HepG2 (cell line): Measurements from ENCODE around the gene RRAS. TPM values are rescaled to one million over a fixed set of nuclear protein-coding genes. Genes with fewer than 3 reads are reported as not detected.

Source experiments
- ATAC-seq: fragments of 200-7000 bp; cut with Tn5 transposase; 3 replicates; pipeline ENCODE4 v1.9.1; 2020; ENCODE audit warnings: mild to moderate bottlenecking, moderate library complexity
- BruUV-seq: library from RNA; stranded (reverse); fragments of 400-500 nt; replicated peaks from 2 replicates; lab custom pipeline; 2021; lab: Mats Ljungman, UMichigan
- CTCF ChIA-PET: fragments of 300-600 bp; formaldehyde crosslinking; extraction: SDS; loops from one replicate; lab custom pipeline; 2021; ENCODE audit warnings: low total read pairs, inconsistent platforms, low intra/inter-chr PET ratio; lab: Yijun Ruan, JAX
- POLR2A ChIA-PET: fragments of 350-600 bp; sonication (Branson Sonifier 250); formaldehyde crosslinking; loops from one replicate; lab custom pipeline; 2020; ENCODE audit warnings: antibody characterized with exemption, inconsistent platforms; lab: Yijun Ruan, JAX
- DNase-seq: peaks from one replicate; pipeline ENCODE4 v3.0.0-alpha.2; 2015; ENCODE audit warnings: low spot score
- FAIRE-seq: peaks from 3 replicates; lab custom pipeline; 2011; peaks lifted over from hg19 to GRCh38; lab: Jason Lieb, UNC
- H2AFZ ChIP-seq: one replicate; pipeline ENCODE4 v1.6.1; 2011; ENCODE audit warnings: low read length, inconsistent platforms
- H3K27ac ChIP-seq: fragments of 300-600 bp; 3 replicates; pipeline ENCODE4 v1.8.0; 2011; ENCODE audit warnings: mixed run types, mild to moderate bottlenecking, mixed read lengths, low read length, inconsistent platforms; ENCODE audit not compliant: insufficient read depth; ENCODE audit errors: extremely low read length
- H3K27me3 ChIP-seq, 2 experiments: fragments of 200-600 bp in 1 of 2; 2 replicates in 1 of 2; 3 replicates in 1 of 2; pipeline versions ENCODE4 v1.6.0 to v1.8.0; 2011; ENCODE audit warnings: low read length in 2 of 2, mild to moderate bottlenecking in 2 of 2, moderate library complexity in 2 of 2, inconsistent platforms in 1 of 2; ENCODE audit not compliant: insufficient read depth in 2 of 2, control insufficient read depth in 1 of 2
- H3K36me3 ChIP-seq, 2 experiments: fragments of 200-600 bp in 1 of 2; replicated peaks in 1 of 2; 2 replicates in 1 of 2; 3 replicates in 1 of 2; pipeline versions ENCODE4 v1.5.1 to v1.8.0; 2011; ENCODE audit warnings: low read length in 2 of 2, inconsistent platforms in 1 of 2; ENCODE audit not compliant: insufficient read depth in 2 of 2, control insufficient read depth in 1 of 2
- H3K4me1 ChIP-seq: 2 replicates; pipeline ENCODE4 v1.5.1; 2012; ENCODE audit warnings: low read length, inconsistent platforms; ENCODE audit not compliant: insufficient read depth
- H3K4me2 ChIP-seq: 2 replicates; pipeline ENCODE4 v1.6.0; 2011; ENCODE audit warnings: low read depth, low read length, inconsistent platforms
- H3K4me3 ChIP-seq, 3 experiments: fragments of 200-600 bp in 1 of 3; sonication (generic), shearing (Covaris generic) in 1 of 3; replicated peaks in 1 of 3; 2 replicates each; pipeline ENCODE4 v1.5.1; 2011 to 2016; ENCODE audit warnings: low read length in 3 of 3, inconsistent platforms in 2 of 3, low read depth in 2 of 3, mild to moderate bottlenecking in 2 of 3, control low read depth in 1 of 3, mixed read lengths in 1 of 3; ENCODE audit not compliant: insufficient read depth in 1 of 3
- H3K79me2 ChIP-seq: one replicate; pipeline ENCODE4 v1.6.1; 2011; ENCODE audit warnings: low read length, inconsistent platforms; ENCODE audit not compliant: insufficient read depth
- H3K9ac ChIP-seq: 2 replicates; pipeline ENCODE4 v1.6.0; 2011; ENCODE audit warnings: mild to moderate bottlenecking, low read depth, low read length, inconsistent platforms; ENCODE audit not compliant: insufficient read depth
- H3K9me3 ChIP-seq: 2 replicates; pipeline ENCODE4 v1.5.1; 2012; ENCODE audit warnings: mild to moderate bottlenecking, low read length
- H4K20me1 ChIP-seq: 2 replicates; pipeline ENCODE4 v1.6.0; 2011; ENCODE audit warnings: inconsistent platforms, mild to moderate bottlenecking, low read length, moderate library complexity; ENCODE audit not compliant: insufficient read depth
- AGO2 ChIP-seq: fragments of 200-400 bp; formaldehyde crosslinking; optimal IDR thresholded peaks from 2 replicates; pipeline ENCODE3; 2017; ENCODE audit warnings: mild to moderate bottlenecking, low read depth, low read length, moderate library complexity
- DPF2 ChIP-seq: sonication (generic); formaldehyde crosslinking; IDR thresholded peaks from 2 replicates; pipeline ENCODE4 v1.4.0; 2020; ENCODE audit warnings: mild to moderate bottlenecking, low read depth, missing genetic modification reagents, borderline replicate concordance
- GABPB1 ChIP-seq: IDR thresholded peaks from 2 replicates; pipeline ENCODE4 v1.6.1; 2016; ENCODE audit warnings: mild to moderate bottlenecking, missing genetic modification reagents, moderate library complexity, missing compliant biosample characterization
- KMT2A ChIP-seq: sonication (generic); formaldehyde crosslinking; IDR thresholded peaks from 2 replicates; pipeline ENCODE4 v1.4.0; 2020; ENCODE audit warnings: missing genetic modification reagents
- POLR2G ChIP-seq: fragments of 200-400 bp; formaldehyde crosslinking; IDR thresholded peaks from 2 replicates; pipeline ENCODE4 v1.6.1; 2018; ENCODE audit warnings: mild to moderate bottlenecking, low read depth, low read length, moderate library complexity
- SRY ChIP-seq: sonication (generic); formaldehyde crosslinking; IDR thresholded peaks from 2 replicates; pipeline ENCODE4 v1.8.0; 2022; ENCODE audit warnings: mild to moderate bottlenecking, missing genetic modification reagents
- USF2 ChIP-seq, 2 experiments: sonication (generic) in 1 of 2; formaldehyde crosslinking in 1 of 2; IDR thresholded peaks; 2 replicates each; pipeline versions ENCODE4 v1.5.1 to v1.6.1; 2011 to 2020; ENCODE audit warnings: borderline replicate concordance in 1 of 2, low read depth in 1 of 2, low read length in 1 of 2, mild to moderate bottlenecking in 1 of 2, missing genetic modification reagents in 1 of 2, moderate library complexity in 1 of 2
- ZBTB7A ChIP-seq: sonication (generic); formaldehyde crosslinking; IDR thresholded peaks from 2 replicates; pipeline ENCODE4 v1.8.0; 2022; ENCODE audit warnings: mild to moderate bottlenecking, missing genetic modification reagents
- ZKSCAN8 ChIP-seq: IDR thresholded peaks from 2 replicates; pipeline ENCODE4 v1.6.1; 2016; ENCODE audit warnings: borderline replicate concordance, missing genetic modification reagents, missing compliant biosample characterization
- ZNF275 ChIP-seq: sonication (generic); formaldehyde crosslinking; IDR thresholded peaks from 2 replicates; pipeline ENCODE4 v1.8.0; 2022; ENCODE audit warnings: missing genetic modification reagents, mild to moderate bottlenecking, inconsistent platforms, borderline replicate concordance
- ZNF570 ChIP-seq: sonication (generic); formaldehyde crosslinking; IDR thresholded peaks from 2 replicates; pipeline ENCODE4 v1.4.0; 2020; ENCODE audit warnings: mild to moderate bottlenecking, missing genetic modification reagents, borderline replicate concordance
- ZNF629 ChIP-seq: sonication (generic); formaldehyde crosslinking; conservative IDR thresholded peaks from 2 replicates; pipeline ENCODE4 v1.5.0; 2020; ENCODE audit warnings: missing genetic modification reagents
- ZNF713 ChIP-seq: sonication (generic); formaldehyde crosslinking; IDR thresholded peaks from 2 replicates; pipeline ENCODE4 v1.4.0; 2020; ENCODE audit warnings: mild to moderate bottlenecking, missing genetic modification reagents
- WGBS: methylation state at CpG from one replicate; pipeline ENCODE4 v1.1.6; 2017; ENCODE audit warnings: low lambda C conversion rate; 5-methylcytosine and 5-hydroxymethylcytosine counted together
- in situ Hi-C: cut with HindIII; loops from 2 replicates; pipeline ENCODE4 v1.10.0; 2017; ENCODE audit warnings: low pct_unique_long_range_greater_than_20kb; ENCODE audit not compliant: extremely low pct_ligation_motif_present
- intact Hi-C: fragments of 100-400 bp; cut with micrococcal nuclease; formaldehyde crosslinking; loops from one replicate; pipeline ENCODE4 v1.10.0; 2022; ENCODE audit not compliant: unreplicated experiment
- polyA plus RNA-seq, 8 experiments: library from polyadenylated mRNA; depleted of rRNA in 3 of 8; stranded (reverse) in 7 of 8; unstranded in 1 of 8; fragments of >200 nt; fragmentation: Illumina TruSeq in 4 of 8; extraction: Trizol in 4 of 8; gene quantifications; 2 replicates each; pipeline versions ENCODE4 v1.2.1 to v1.2.3, GENCODE V29; 2011 to 2016; ENCODE audit warnings: low read depth in 4 of 8, missing spikeins in 1 of 8, mixed read lengths in 1 of 8; ENCODE audit not compliant: insufficient read depth in 1 of 8
- total RNA-seq, 5 experiments: library from RNA; depleted of rRNA; stranded (reverse); fragments of >200 nt; fragmentation: Illumina TruSeq; extraction: Trizol; gene quantifications; 2 replicates each; pipeline ENCODE4 v1.2.3, GENCODE V29; 2016; ENCODE audit warnings: low read depth in 1 of 5

The RRAS gene
- total and polyA plus RNA-seq, 2 of the 13 experiments (the other 11 are each of a cell fraction or from before 2014, with no cell fraction given), result 1.5 to 12.0 TPM

- Histone ChIP-seq H4K20me1 (peaks cover under 1% of the 10 kb centered on the region; the same call in 1 of the 2 replicates), H3K27ac (no peak overlapping the region), H2AFZ (no peak overlapping the region), H3K9ac (no peak overlapping the region), H3K4me2 (no peak overlapping the region), H3K79me2 (no peaks in the 10 kb centered on the region), H3K9me3 (no peaks in the 10 kb centered on the region), H3K4me3 (no peak overlapping the region), H3K27me3 (no peaks in the 10 kb centered on the region), H3K36me3 (peaks cover 27 to 79% of the 10 kb centered on the region in 2 experiments), H3K4me1 (peaks cover 22% of the 10 kb centered on the region)
- TF ChIP-seq ZNF275 (no peak), USF2 (IDR thresholded peaks at IDR 0.05; ENCODE audit: low read depth, low read length) (no peak), USF2 (CRISPR knock-in tag; IDR thresholded peaks at IDR 0.05; ENCODE audit: borderline replicate concordance) (no peak), ZBTB7A (CRISPR knock-in tag) (no peak), ZNF713 (no peak), DPF2 (CRISPR knock-in tag) (no peak), ZKSCAN8 (CRISPR knock-in tag) (no peak), SRY (CRISPR knock-in tag) (0 out of 2 replicates have a peak, but pooled peaks have one; percentile 29), GABPB1 (CRISPR knock-in tag) (no peak), POLR2G (0 out of 2 replicates have a peak, but pooled peaks have one; percentile 24), ZNF570 (CRISPR knock-in tag) (no peak), ZNF629 (CRISPR knock-in tag) (peak; percentile 88), AGO2 (peak; percentile 70), KMT2A (CRISPR knock-in tag) (no peak)
- DNase-seq (no peak), FAIRE-seq (no peak), ATAC-seq (no peak)
- POLR2A ChIA-PET, result interaction anchor here (1.1 to 2.1 kb wide), 2 partner anchors 16 to 18 kb away, joined by 3 to 7 read pairs; partner anchors contain the start of gene SCAF1
- 98% methylated on average over 6 of the region's 12 CpGs for WGBS
- no TSS peak for BruUV-seq
- intact Hi-C loops (no loop called here), in situ Hi-C loops (no loop called here)
- CTCF ChIA-PET, result no interaction called here
Observed at GRCh38 chr19:49658566-49659442, 18.9 kb upstream of the RRAS start.
